ENCODE measurements around the gene CADM3. TPM values are rescaled to one million over a fixed set of nuclear protein-coding genes. Genes with fewer than 3 reads are reported as not detected.

The CADM3 gene
- total RNA-seq, 4 donors from 2014 or later: 3.9 to 34.4 (median 12.9) TPM

DNA sequence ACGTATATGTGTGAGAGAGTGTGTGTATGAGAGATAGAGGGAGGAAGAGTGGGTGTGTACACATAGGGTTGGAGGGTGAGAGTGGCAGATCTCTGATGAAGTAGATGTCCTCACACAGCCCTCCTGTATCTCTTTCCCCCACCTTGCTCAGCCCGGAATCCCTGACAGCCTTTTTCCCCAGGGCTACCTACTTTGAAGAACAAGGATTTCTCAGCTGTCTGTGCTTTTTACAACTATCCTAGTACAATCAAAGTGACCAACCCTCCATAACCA, 29.1 kb upstream of the CADM3 start:
- TF ChIP-seq, protein P1, sequence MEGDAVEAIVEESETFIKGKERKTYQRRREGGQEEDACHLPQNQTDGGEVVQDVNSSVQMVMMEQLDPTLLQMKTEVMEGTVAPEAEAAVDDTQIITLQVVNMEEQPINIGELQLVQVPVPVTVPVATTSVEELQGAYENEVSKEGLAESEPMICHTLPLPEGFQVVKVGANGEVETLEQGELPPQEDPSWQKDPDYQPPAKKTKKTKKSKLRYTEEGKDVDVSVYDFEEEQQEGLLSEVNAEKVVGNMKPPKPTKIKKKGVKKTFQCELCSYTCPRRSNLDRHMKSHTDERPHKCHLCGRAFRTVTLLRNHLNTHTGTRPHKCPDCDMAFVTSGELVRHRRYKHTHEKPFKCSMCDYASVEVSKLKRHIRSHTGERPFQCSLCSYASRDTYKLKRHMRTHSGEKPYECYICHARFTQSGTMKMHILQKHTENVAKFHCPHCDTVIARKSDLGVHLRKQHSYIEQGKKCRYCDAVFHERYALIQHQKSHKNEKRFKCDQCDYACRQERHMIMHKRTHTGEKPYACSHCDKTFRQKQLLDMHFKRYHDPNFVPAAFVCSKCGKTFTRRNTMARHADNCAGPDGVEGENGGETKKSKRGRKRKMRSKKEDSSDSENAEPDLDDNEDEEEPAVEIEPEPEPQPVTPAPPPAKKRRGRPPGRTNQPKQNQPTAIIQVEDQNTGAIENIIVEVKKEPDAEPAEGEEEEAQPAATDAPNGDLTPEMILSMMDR (IDR thresholded peaks at IDR 0.05): no peak
- no peak for DNase-seq (ENCODE audit: low spot score)
- ATAC-seq (ENCODE audit: low FRiP score): no peak

DNA sequence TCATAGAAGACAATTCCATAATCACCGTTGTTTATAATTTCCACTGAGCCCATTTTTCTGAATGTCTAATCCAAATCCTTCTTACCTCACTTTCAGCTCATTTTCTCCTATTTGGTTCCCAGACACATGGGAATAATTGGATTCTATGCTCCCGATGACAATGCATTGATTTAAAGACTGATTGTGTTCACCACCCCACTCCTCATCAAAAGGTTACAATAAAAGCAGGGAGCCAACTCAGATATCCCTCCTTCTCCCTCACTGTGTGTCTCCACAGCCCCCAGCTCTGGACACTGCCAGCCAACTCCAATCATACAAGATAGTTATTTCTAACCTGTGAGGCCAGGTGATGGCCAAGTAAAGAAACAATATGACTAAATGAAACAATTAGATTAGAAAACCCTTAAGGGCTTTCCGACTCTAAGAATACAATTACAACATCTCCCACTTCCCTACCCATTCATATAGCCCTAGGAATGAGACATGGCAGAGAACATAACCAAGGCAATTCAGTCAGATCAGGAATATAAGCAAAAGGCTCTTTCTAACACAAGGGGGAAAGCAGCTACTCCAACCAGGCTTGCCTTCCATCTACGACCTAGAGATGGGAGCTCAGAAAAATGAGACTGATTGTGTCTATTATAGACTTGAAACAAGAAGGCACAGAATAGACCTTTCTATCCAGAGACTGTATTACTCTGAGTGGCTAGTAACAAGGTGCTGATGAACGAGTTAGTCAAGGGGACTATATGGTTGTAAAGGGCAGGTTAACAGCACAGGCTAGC, 28.5 kb upstream of the CADM3 start:
- TF ChIP-seq, protein P1 (IDR thresholded peaks at IDR 0.05): no peak
- DNase-seq (ENCODE audit: low spot score): no peak
- ATAC-seq (ENCODE audit: low FRiP score): no peak

DNA sequence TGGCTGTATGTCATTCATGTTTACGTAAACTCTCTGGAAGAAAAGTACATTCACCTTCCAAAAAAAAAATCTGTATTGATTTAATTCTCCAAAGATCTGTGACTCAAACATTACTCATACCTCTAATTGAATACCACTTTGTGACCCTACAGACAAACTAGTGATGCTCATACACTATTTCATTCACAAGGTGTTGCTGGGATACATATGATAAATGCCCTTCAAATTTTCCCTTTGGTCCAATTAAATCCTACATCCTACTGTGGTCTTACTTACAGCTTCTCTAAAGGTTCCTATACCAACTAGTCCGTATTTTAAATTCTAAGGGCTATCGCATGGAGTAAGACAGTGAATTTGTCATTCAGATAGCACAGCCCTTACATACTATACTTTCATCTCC, 26.8 kb upstream of the CADM3 start:
- DNase-seq (ENCODE audit: low spot score) (no peak), ATAC-seq (ENCODE audit: low FRiP score) (no peak)
- TF ChIP-seq, protein P1 (IDR thresholded peaks at IDR 0.05): no peak

DNA sequence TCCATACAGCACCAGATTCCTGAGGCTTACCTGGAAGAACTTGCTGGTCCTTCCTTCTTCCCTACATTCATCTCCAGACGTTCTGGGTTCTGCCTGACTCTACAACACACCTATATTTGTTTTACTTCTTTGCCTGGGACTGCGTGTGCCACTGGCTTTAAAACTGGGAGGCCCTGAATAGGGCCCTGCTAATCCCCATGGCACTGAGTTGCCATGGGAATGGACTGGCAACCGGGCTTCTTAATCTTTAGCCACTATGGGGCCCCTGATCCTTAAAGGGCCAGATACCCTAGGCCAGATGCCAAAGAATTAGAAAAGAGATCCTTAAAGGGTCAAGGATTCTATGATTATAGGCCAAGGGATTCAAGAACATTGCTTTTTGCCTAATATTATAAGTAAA, 24.4 kb upstream of the CADM3 start:
- ATAC-seq (ENCODE audit: low FRiP score): no peak
- DNase-seq (ENCODE audit: low spot score): no peak
- TF ChIP-seq, protein P1 (IDR thresholded peaks at IDR 0.05): no peak

DNA sequence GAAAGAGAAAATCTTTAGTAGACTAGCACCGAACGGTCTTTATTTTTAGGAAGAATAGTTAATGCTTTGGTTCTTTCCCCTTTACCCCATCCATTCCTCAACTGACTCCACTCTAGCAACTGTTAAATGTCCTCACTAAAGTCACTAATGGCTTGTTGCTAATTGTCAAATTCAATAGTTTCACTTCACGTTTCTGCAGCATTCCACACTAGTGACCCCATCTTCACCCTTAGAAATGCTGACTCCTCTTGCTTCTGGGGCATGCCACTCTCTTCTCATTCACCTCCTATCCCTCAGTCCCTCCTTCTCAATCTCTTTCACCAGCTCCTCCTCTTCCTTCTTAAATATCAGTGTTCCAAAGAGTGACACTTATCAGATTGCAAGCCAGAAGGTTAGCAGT, 19.4 kb upstream of the CADM3 start:
- TF ChIP-seq, protein P1 (IDR thresholded peaks at IDR 0.05): no peak
- ATAC-seq (ENCODE audit: low FRiP score): no peak

DNA sequence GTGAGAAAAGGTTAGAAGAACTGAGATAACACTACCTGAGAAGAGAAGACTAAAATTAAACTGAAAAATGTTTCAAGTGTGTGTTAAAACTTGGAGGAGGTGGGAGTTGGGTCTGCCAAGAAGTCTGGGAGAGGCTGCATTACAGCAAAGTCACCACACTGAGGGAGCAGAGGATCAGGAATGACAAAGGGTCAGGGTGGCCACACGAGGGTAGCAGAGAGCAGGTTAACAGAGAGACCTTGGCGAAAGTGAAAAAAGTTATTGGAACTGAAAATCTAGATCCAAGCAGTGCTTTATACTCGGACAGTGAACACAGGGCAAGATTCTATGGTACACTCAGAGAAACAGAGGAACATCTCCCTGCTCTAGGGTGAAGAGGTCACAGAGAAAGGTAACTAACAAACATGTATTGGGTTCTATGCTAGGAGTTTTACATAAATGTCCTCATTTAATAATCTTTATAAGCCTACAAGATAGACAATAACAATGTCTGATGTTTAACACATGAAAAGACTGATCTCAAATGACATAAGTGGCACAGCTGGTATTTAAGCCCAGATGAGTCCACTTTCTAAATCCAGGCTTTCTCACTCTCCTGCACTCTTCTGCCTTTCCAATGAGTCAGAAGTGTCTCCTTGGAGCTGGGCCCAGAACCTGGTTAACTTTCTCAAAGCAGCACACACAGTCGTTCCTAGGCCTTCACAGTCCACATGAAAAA, 10.3 kb upstream of the CADM3 start:
- DNase-seq (ENCODE audit: low spot score) (peak; percentile 54), ATAC-seq (ENCODE audit: low FRiP score) (peak; percentile 96)
- TF ChIP-seq, protein P1 (IDR thresholded peaks at IDR 0.05): peak in 2 of 3 donors; percentile 46 to 94

More for the DNA sequence above, 19.4 kb upstream of the CADM3 start:
- no peak for DNase-seq (ENCODE audit: low spot score)

DNA sequence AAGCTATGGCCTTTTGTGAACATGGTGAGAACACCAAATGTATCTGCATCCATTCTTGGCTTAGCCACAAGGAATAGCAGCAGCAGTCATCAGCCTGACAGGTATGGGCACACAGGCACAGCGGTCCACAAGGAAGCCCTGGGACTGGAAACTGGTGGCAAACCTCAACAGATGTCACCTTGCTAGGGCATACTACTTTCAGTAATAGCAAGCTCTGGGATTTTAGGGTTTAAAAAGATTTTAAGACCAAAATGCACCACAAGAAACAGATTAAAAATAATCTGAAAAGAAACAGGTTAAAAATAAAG, 9.7 kb upstream of the CADM3 start:
- DNase-seq (ENCODE audit: low spot score) (no peak), ATAC-seq (ENCODE audit: low FRiP score) (no peak)
- TF ChIP-seq, protein P1 (IDR thresholded peaks at IDR 0.05): no peak

Measured in omental fat pad (tissue), 4 donors.